Gastrocnemius medialis (tissue), 4 donors: ENCODE measurements around the gene B3GLCT. TPM values are rescaled to one million over a fixed set of nuclear protein-coding genes. Genes with fewer than 3 reads are reported as not detected.
"Not testable (repeated sequence)": the region's sequence is repeated elsewhere in the genome, so short reads cannot be mapped to it uniquely, and the experiment has no call there.

Experiments
- ATAC-seq, 2 donors: fragments of 150-250 bp; one replicate each; pipeline ENCODE4 v1.9.1; 2016
- DNase-seq, 2 donors: peaks; one replicate each; pipeline ENCODE4 v3.0.0-alpha.2; 2019
- H3K27ac ChIP-seq, 4 donors: fragments of 200-600 bp; sonication (generic); 1 replicate in 1 of 4; 2 replicates in 3 of 4; pipeline ENCODE4 v1.5.1; 2016 to 2018; ENCODE audit warnings: mild to moderate bottlenecking in 2 of 4, moderate library complexity in 1 of 4
- H3K27me3 ChIP-seq, 3 donors: fragments of 200-600 bp; sonication (generic) in 2 of 3; 1 replicate in 1 of 3; 2 replicates in 2 of 3; pipeline versions ENCODE4 v1.5.1 to v1.6.0; 2016 to 2019; ENCODE audit warnings: mild to moderate bottlenecking in 1 of 3, moderate library complexity in 1 of 3
- H3K36me3 ChIP-seq, 2 donors: fragments of 200-600 bp; sonication (generic) in 1 of 2; one replicate each; pipeline ENCODE4 v1.5.1; 2017 to 2018
- H3K4me1 ChIP-seq, 2 donors: fragments of 200-600 bp; sonication (generic) in 1 of 2; one replicate each; pipeline ENCODE4 v1.5.1; 2016 to 2017; ENCODE audit warnings: mild to moderate bottlenecking in 2 of 2
- H3K4me3 ChIP-seq, 4 donors: fragments of 200-600 bp; sonication (generic) in 3 of 4; 1 replicate in 1 of 4; 2 replicates in 3 of 4; pipeline ENCODE4 v1.5.1; 2016 to 2019; ENCODE audit warnings: mild to moderate bottlenecking in 2 of 4
- H3K9me3 ChIP-seq, 3 donors: fragments of 200-600 bp; sonication (generic) in 2 of 3; 1 replicate in 1 of 3; 2 replicates in 2 of 3; pipeline ENCODE4 v1.5.1; 2016 to 2019
- CTCF ChIP-seq, 5 experiments: fragments of 450-650 bp in 3 of 5; fragments of 200-600 bp in 2 of 5; sonication (generic) in 2 of 5; IDR thresholded peaks in 4 of 5; conservative IDR thresholded peaks in 1 of 5; 1 replicate in 4 of 5; 2 replicates in 1 of 5; pipeline ENCODE4 v1.5.1; 2016 to 2019; ENCODE audit warnings: antibody characterized with exemption in 5 of 5, mild to moderate bottlenecking in 3 of 5, moderate library complexity in 3 of 5
- POLR2A ChIP-seq, 2 donors: fragments of 450-650 bp; IDR thresholded peaks; one replicate each; pipeline ENCODE4 v1.6.1; 2017; ENCODE audit warnings: antibody characterized with exemption in 2 of 2, mild to moderate bottlenecking in 2 of 2, moderate library complexity in 2 of 2
- in situ Hi-C, 4 donors: fragments of 200-750 bp; cut with MboI; loops; one replicate each; pipeline versions ENCODE4 v1.15.0 to v1.8.0; 2017; ENCODE audit warnings: low sequenced_read_pairs in 4 of 4
- intact Hi-C: fragments of 100-400 bp; cut with DNase I; formaldehyde crosslinking; loops from one replicate; pipeline ENCODE4 v1.15.1; 2023; ENCODE audit warnings: low total_unique reads
- total RNA-seq, 4 donors: library from RNA; depleted of rRNA; stranded (reverse); fragments of >200 nt; gene quantifications; one replicate each; pipeline versions ENCODE4 v1.1.0 to v1.2.3, GENCODE V29; 2016

Gene B3GLCT
- total RNA-seq, 4 donors from 2014 or later, result 2.4 to 4.8 (median 3.6) TPM

- ATAC-seq, result no peak
- in situ Hi-C loops (no loop called here), intact Hi-C loops (no loop called here)
Measured at GRCh38 chr13:31334994-31335557, 135.3 kb downstream of the B3GLCT start.

GRCh38 chr13:31339616-31340015 is 139.8 kb downstream of the B3GLCT start:
- H3K36me3 ChIP-seq, DNase-seq, H3K27ac ChIP-seq, H3K9me3 ChIP-seq, H3K4me1 ChIP-seq, H3K4me3 ChIP-seq, H3K27me3 ChIP-seq, intact Hi-C loops, ATAC-seq, in situ Hi-C loops: not testable (repeated sequence)

More at GRCh38 chr13:31334994-31335557, 135.3 kb downstream of the B3GLCT start:
- TF ChIP-seq POLR2A (IDR thresholded peaks at IDR 0.05), result no peak
- TF ChIP-seq CTCF (IDR thresholded peaks at IDR 0.05 in 4 of 5, conservative IDR thresholded peaks at IDR 0.05 in 1 of 5), result no peak
- no peak overlapping the region for H3K4me3 ChIP-seq
- DNase-seq, result no peak
- peaks cover 0 to 5% (median 0%) of the 10 kb centered on the region in 3 donors for H3K9me3 ChIP-seq
- no peak overlapping the region for H3K27ac ChIP-seq
- H3K27me3 ChIP-seq, result no peaks in the 10 kb centered on the region
- H3K4me1 ChIP-seq, result peaks cover 0 to 12% of the 10 kb centered on the region in 2 donors
- H3K36me3 ChIP-seq, result no peaks in the 10 kb centered on the region

GRCh38 chr13:31340848-31341247 is 141.1 kb downstream of the B3GLCT start:
- ATAC-seq, H3K36me3 ChIP-seq, H3K4me3 ChIP-seq, H3K9me3 ChIP-seq, H3K27ac ChIP-seq, intact Hi-C loops, H3K4me1 ChIP-seq, H3K27me3 ChIP-seq, DNase-seq, in situ Hi-C loops: not testable (repeated sequence)

- intact Hi-C loops, result no loop called here
- Histone ChIP-seq H3K9me3 (no peaks in the 10 kb centered on the region), H3K36me3 (no peaks in the 10 kb centered on the region), H3K4me1 (no peaks in the 10 kb centered on the region), H3K4me3 (no peak overlapping the region), H3K27ac (no peak overlapping the region), H3K27me3 (no peaks in the 10 kb centered on the region)
- in situ Hi-C loops, result no loop called here
- no peak for ATAC-seq
- DNase-seq, result no peak
- TF ChIP-seq POLR2A (IDR thresholded peaks at IDR 0.05) (no peak), CTCF (IDR thresholded peaks at IDR 0.05 in 4 of 5, conservative IDR thresholded peaks at IDR 0.05 in 1 of 5) (no peak)
Measured at GRCh38 chr13:31346891-31347290, 147.1 kb downstream of the B3GLCT start.

- H3K36me3 ChIP-seq, result no peaks in the 10 kb centered on the region
- H3K4me3 ChIP-seq, result no peak overlapping the region
- H3K9me3 ChIP-seq, result no peaks in the 10 kb centered on the region
- H3K4me1 ChIP-seq, result no peaks in the 10 kb centered on the region
- intact Hi-C loops (no loop called here), in situ Hi-C loops (no loop called here)
- TF ChIP-seq POLR2A (IDR thresholded peaks at IDR 0.05) (no peak), CTCF (IDR thresholded peaks at IDR 0.05 in 4 of 5, conservative IDR thresholded peaks at IDR 0.05 in 1 of 5) (no peak)
- no peak for ATAC-seq
- DNase-seq, result no peak
- no peaks in the 10 kb centered on the region for H3K27me3 ChIP-seq
- H3K27ac ChIP-seq, result no peak overlapping the region
Measured at GRCh38 chr13:31349156-31349555, 149.4 kb downstream of the B3GLCT start.

GRCh38 chr13:31350560-31350959 is 150.8 kb downstream of the B3GLCT start:
- DNase-seq (no peak), ATAC-seq (no peak)
- in situ Hi-C loops, result no loop called here
- intact Hi-C loops, result no loop called here
- H3K4me1 ChIP-seq, result no peaks in the 10 kb centered on the region
- H3K9me3 ChIP-seq, result no peaks in the 10 kb centered on the region
- no peak for TF ChIP-seq CTCF (IDR thresholded peaks at IDR 0.05 in 4 of 5, conservative IDR thresholded peaks at IDR 0.05 in 1 of 5)
- no peak for TF ChIP-seq POLR2A (IDR thresholded peaks at IDR 0.05)
- no peaks in the 10 kb centered on the region for H3K27me3 ChIP-seq
- no peak overlapping the region for H3K27ac ChIP-seq
- H3K36me3 ChIP-seq, result no peaks in the 10 kb centered on the region
- no peak overlapping the region for H3K4me3 ChIP-seq
